CD4-positive, alpha-beta T cell treated with Interleukin-12 subunit alpha and Interleukin-12 subunit beta, for 1 hour (primary cell): ENCODE data around the gene NFIX.

ENCODE experiments used
- DNase-seq: peaks from one replicate; pipeline ENCODE4 v3.0.0-alpha.2; 2020

NFIX gene

GRCh38 chr19:13039211-13039789 is 44.0 kb downstream of the NFIX start:
- no peak for DNase-seq

- DNase-seq: no peak
Observed at GRCh38 chr19:13040232-13040947, 45.1 kb downstream of the NFIX start.

- no peak for DNase-seq
Observed at GRCh38 chr19:13040948-13041292, 45.6 kb downstream of the NFIX start.

- no peak for DNase-seq
Observed at GRCh38 chr19:13042443-13043130, 47.3 kb downstream of the NFIX start.

- DNase-seq: no peak
Observed at GRCh38 chr19:13043285-13043684, 48.0 kb downstream of the NFIX start.

GRCh38 chr19:13044231-13044836 is 49.1 kb downstream of the NFIX start:
- peak; percentile 61 for DNase-seq

GRCh38 chr19:13045812-13046211 is 50.5 kb downstream of the NFIX start:
- no peak for DNase-seq

GRCh38 chr19:13047374-13047773 is 52.1 kb downstream of the NFIX start:
- no peak for DNase-seq

GRCh38 chr19:13050274-13050673 is 55.0 kb downstream of the NFIX start:
- no peak for DNase-seq

- no peak for DNase-seq
Observed at GRCh38 chr19:13051557-13052165, 56.4 kb downstream of the NFIX start.

- no peak for DNase-seq
Observed at GRCh38 chr19:13052447-13053175, 57.3 kb downstream of the NFIX start.

- DNase-seq: no peak
Observed at GRCh38 chr19:13053238-13053637, 58.0 kb downstream of the NFIX start.

GRCh38 chr19:13053761-13054625 is 58.7 kb downstream of the NFIX start:
- DNase-seq: no peak

GRCh38 chr19:13054626-13055212 is 59.4 kb downstream of the NFIX start:
- no peak for DNase-seq

GRCh38 chr19:13055213-13056051 is 60.2 kb downstream of the NFIX start:
- DNase-seq: no peak

GRCh38 chr19:13056052-13056660 is 60.9 kb downstream of the NFIX start:
- no peak for DNase-seq

GRCh38 chr19:13057147-13057572 is 61.9 kb downstream of the NFIX start:
- no peak for DNase-seq

- DNase-seq: no peak
Observed at GRCh38 chr19:13057744-13058143, 62.5 kb downstream of the NFIX start.

GRCh38 chr19:13058951-13059660 is 63.8 kb downstream of the NFIX start:
- no peak for DNase-seq
